T47D (cell line): ENCODE results near the gene HFM1.

ENCODE experiments used
- DNase-seq, 2 experiments: peaks; one replicate each; pipeline versions ENCODE4 v3.0.0 to v3.0.0-alpha.2; 2011 to 2012; ENCODE audit warnings: low read depth in 1 of 2, low spot score in 1 of 2
- JUND ChIP-seq: IDR thresholded peaks from 2 replicates; pipeline ENCODE4 v1.6.1; 2012; ENCODE audit warnings: low read depth
- in situ Hi-C: cut with HindIII; loops from 2 replicates; pipeline ENCODE4 v1.10.0; 2016; ENCODE audit warnings: low sequenced_read_pairs, low pct_unique_long_range_greater_than_20kb

The HFM1 gene

DNA sequence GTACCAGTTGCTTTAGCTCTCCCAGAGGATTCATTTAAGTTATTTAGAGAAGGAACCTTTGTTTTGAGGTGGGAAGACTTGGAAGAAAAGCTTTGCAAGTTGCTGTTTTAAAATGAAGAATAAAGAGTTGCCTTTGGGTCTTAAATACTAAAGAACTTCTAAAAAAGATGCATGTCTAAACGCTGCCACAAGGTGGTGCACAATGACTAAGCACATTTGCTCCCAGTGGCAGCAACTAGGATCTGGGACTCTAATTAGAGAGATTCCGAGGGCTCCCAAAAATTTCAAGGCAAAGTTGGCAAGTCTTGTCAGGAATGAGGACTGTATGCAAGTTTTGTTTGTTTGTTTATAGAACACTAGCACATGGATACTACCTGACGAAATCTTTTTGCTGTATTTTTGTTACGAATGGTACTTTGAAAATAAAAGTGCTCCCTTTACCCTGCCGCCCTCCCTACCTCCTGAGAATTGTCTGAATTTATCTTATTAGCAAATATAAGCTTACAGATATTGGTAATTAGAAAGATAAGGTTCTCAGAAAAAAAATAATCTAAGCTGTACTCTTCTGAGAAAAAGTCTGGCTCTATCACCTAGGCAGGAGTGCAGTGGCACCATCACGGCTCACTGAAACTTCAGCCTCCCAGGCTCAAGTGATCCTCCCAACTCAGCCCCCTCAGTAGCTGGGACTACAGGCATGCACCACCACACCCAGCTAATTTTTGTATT lies 121.8 kb downstream of the HFM1 start:
- DNase-seq = peak; percentile 17 to 72
- in situ Hi-C loops = no loop called here
- no peak for TF ChIP-seq JUND

DNA sequence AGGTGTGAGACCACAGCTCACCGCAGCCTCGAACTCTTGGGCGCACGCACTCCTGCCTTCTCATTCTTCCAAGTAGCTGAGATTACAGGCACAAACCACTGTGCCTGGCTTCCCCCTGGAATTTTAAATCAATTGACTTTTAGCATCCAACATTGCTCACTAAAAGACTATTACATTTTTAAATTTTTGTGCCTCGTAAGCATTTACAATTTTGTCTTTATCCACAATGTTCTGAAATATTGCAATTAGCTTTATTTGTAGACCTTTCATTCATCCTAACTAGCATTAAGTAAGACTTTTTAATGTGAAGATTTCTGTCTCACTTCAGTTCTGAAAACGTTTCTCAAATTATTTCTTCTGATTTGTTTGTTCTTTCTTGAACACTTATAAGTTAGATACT lies 122.9 kb downstream of the HFM1 start:
- DNase-seq = no peak
- TF ChIP-seq JUND = no peak
- in situ Hi-C loops = no loop called here

DNA sequence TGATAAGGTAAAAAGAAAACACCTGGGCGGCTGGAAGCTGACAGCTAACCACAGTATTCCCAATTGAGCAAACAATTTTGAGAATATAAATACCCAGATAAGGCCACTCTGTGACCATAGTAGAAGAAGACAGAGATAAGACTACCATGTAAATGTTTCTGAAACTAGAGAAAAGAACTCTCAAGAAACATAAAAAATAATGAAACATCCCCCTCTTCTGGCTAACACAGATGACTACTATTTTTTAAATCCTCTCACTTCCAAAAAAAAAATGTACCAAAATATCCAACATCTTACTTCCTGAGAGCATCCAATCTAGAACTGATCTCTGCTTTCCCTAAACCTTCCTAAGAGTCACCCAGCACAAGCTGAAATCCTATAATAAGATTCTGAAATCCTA lies 125.9 kb downstream of the HFM1 start:
- peak in 1 of 2 experiments; percentile 12 for DNase-seq
- in situ Hi-C loops = no loop called here

DNA sequence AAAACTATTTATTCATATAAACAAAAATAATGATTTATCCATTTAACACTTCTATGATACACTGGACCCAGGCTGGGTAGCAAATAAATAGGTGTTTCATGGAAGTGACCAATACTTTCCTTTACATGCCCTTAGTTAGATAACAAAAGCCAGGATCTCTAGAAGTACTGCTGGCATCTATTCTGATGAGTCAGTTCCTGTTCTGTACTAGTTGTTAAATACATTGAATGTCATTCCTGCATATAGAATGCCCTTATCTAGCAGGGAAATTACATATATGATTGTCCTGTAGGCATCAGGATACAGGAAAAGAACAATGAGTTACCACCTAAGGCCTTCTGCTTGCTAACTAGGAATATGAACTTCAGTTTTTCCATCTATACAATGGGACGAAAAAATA lies 130.8 kb downstream of the HFM1 start:
- in situ Hi-C loops = no loop called here
- no peak for DNase-seq
- TF ChIP-seq JUND = no peak

More for the DNA sequence above, 125.9 kb downstream of the HFM1 start:
- no peak for TF ChIP-seq JUND

DNA sequence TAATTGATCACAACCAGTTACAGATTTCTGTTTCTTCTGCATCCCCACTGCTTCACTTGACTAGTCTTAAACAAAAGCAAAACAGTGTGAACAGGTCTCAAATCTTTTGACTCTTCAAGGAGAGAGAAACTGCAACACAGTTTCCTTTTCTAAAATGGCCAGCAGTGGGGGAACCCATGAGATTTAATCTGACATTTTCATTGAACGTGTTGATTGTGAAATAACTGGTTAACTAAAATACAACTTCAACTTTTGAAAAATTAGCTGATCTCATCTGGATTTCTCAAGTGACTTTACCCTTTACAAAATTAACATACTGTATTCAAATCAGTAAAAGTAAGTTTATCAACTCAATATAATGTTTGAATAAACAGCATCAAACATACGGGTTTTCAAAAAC lies 143.0 kb downstream of the HFM1 start:
- in situ Hi-C loops = no loop called here
- DNase-seq = no peak
- TF ChIP-seq JUND = no peak

DNA sequence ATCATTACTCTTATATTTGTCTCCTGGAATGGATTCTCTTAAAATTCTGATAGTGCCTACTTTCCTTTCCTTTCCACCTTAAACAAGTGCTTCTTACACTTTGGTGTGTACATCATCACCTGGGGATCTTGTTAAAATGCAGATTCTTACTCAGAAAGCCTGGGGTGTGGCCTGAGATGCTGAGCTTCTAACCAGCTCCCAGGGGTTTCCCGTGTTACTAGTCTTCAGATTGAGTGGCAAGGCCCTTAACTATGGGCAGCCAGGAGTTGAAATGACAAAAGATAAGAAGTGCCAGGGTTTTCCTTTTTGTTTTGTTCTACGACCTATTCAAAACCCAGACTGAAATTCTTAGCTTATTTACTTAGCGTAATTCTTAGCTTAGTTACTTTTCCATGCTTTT lies 159.2 kb downstream of the HFM1 start:
- no peak for TF ChIP-seq JUND
- DNase-seq = no peak
- in situ Hi-C loops = no loop called here

DNA sequence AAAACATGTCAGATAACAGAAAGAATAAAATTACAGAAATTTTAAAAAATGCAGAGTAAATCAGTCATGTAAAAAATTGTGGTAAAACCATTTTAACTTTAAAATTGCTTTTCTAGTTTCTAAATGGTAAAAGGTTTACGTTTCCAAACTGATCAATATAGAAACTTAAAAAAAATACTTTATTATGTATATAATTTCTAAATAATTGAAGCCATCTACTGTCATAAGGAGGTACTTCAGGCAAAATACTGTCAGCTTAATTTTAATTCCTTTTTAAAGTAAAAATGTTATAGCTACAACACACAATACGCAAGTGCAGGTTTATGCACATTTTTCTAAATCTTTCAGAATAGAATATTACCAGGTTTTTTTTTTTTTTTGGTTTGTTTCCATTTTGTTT lies 159.9 kb downstream of the HFM1 start:
- no peak for TF ChIP-seq JUND
- DNase-seq = no peak
- in situ Hi-C loops = no loop called here

DNA sequence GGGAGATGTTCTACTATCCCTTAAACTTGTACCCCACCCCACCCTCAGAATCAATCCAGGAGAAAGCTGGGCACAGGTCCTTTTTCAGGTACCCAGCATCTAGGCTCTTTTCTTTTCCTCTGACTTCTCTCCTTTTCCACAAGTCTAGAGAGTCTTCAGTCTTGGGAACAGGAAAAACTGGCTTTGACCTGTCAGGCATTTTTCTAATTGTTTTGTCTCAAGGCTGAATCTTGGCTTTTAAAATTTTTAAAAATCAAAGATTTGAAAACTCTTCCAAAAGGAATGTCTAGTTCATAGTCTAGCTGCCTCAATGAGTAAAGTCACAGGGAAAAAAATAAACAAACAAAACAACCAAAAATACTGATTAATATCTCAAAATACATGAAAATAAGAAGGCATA lies 161.5 kb downstream of the HFM1 start:
- peak in 1 of 2 experiments; percentile 3 for DNase-seq
- in situ Hi-C loops = no loop called here
- TF ChIP-seq JUND = no peak

DNA sequence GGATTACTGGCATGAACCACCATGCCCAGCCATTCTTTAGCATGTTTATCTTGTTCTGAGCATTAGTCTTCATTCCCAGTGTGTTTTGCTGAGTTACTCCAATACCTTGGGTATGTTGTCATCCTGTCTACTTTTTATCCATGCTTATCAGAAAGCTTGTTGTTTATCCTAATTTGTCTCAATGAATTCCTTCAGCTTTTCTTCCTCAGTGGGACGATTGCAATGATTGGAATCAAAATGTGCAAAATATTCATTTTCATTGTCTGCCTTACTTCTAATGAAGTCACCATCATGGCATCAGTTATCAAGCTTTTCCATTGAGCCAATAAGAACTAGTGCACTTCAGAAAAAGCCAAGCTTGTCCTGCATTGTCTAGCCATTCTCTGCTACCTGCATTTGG lies 170.5 kb downstream of the HFM1 start:
- in situ Hi-C loops = no loop called here
- no peak for DNase-seq

DNA sequence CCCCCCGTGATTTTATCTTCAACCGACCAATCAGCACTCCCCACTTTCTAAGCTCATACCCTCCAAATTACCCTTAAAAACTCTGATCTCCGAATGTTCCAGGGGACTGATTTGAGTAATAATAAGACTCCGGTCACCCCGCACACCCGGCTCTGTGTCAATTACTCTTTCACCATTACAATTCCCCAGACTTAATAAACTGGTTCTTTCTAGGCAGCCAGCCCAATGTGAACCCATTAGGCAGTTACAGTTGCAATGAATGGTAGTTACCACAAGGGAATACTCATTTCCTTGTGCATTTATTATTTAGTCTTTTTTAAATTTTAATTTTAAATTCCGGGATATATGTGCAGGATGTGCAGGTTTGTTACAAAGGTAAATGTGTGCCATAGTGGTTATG lies 177.9 kb downstream of the HFM1 start:
- DNase-seq = peak in 1 of 2 experiments; percentile 62
- in situ Hi-C loops = no loop called here
- TF ChIP-seq JUND = no peak

More for the DNA sequence above, 170.5 kb downstream of the HFM1 start:
- no peak for TF ChIP-seq JUND

DNA sequence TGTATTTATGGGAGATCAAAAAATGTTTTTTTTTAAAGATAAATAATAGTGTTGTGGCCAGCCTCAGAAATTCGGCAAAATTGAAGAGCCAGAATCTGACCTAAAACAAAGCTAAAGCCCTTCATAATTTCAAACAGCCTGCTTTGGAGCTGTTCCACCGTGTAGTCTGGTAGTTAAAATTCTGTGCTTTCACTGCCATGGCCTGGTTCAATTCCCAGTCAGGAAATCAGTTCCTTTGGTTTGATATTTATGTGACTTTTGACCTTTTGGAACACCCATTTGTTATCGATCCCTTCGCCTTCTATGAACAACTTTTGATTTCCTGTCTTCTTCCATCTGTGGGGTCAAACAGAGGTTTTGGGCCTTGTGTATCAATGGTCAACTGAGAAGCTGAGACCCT lies 179.8 kb downstream of the HFM1 start:
- no peak for DNase-seq
- in situ Hi-C loops = no loop called here
- TF ChIP-seq JUND = no peak

DNA sequence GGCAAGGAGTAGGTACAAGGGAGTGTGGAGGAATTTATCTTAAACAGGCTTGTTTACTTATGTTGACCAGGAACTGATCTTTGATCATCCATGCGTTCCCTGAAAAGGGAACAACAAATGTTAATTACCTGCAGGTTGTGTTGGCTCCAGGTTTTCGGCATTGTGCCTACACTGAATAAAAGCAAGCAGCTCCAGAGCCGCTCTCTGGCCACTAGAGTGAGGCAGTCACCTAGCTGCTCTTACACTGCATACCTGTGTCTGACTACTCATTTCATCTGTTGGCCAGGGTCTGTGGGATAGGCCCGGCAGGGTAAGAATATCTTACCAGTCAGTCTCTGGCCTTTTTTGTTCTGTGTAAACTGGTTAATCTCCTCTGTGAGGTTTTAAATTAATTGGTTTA lies 183.6 kb downstream of the HFM1 start:
- DNase-seq = peak in 1 of 2 experiments; percentile 9
- TF ChIP-seq JUND = no peak
- in situ Hi-C loops = no loop called here

DNA sequence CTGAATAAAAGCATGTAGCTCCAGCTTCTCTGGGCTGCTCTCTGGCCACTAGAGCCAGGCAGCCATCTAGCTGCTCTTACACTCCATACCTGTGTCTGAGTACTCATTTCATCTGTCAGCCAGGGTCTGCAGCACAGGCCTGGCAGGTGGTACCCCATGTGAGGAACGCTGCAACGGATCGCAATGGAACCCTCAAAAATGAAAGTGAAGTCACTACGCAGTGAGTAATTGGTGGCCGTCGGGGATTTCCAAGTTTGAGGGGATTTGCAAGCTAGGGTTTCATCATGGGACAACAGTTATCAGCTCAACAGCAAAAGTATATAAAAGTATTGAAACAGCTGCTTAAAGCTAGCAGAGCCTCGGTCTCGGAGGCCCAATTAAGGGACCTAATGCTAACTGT lies 186.7 kb downstream of the HFM1 start:
- TF ChIP-seq JUND = no peak
- in situ Hi-C loops = no loop called here
- DNase-seq = no peak
